ENCODE results near the gene RSAD2. TPM values are rescaled to one million over a fixed set of nuclear protein-coding genes. Genes with fewer than 3 reads are reported as not detected.
"Not testable (repeated sequence)": the region's sequence is repeated elsewhere in the genome, so short reads cannot be mapped to it uniquely, and the experiment has no call there.

RSAD2 gene, protein sequence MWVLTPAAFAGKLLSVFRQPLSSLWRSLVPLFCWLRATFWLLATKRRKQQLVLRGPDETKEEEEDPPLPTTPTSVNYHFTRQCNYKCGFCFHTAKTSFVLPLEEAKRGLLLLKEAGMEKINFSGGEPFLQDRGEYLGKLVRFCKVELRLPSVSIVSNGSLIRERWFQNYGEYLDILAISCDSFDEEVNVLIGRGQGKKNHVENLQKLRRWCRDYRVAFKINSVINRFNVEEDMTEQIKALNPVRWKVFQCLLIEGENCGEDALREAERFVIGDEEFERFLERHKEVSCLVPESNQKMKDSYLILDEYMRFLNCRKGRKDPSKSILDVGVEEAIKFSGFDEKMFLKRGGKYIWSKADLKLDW
- polyA plus RNA-seq (ENCODE audit: insufficient read depth in 1 of 5, insufficient read length in 5 of 5, low replicate concordance in 1 of 5): 1 to 10 TPM; 3.7 to 5.8 (median 4.7) TPM
- long read RNA-seq, donor 1: 0 reads
- long read RNA-seq, donor 2: 0 reads
- long read RNA-seq, donor 3, partial matches to known transcripts: 0 of 1 reads
- long read RNA-seq, donor 3, other reads (novel, unspliced or antisense): 0 of 1 reads
- long read RNA-seq, donor 4, partial matches to known transcripts: 0 of 1 reads
- long read RNA-seq, donor 4, other reads (novel, unspliced or antisense): 0 of 1 reads
- long read RNA-seq, donor 5: 0 reads
- long read RNA-seq, donor 6, partial matches to known transcripts: 0 of 1 reads
- long read RNA-seq, donor 6, other reads (novel, unspliced or antisense): 0 of 1 reads
- long read RNA-seq, donor 7: 0 reads
- long read RNA-seq, donor 8: 0 reads

DNA sequence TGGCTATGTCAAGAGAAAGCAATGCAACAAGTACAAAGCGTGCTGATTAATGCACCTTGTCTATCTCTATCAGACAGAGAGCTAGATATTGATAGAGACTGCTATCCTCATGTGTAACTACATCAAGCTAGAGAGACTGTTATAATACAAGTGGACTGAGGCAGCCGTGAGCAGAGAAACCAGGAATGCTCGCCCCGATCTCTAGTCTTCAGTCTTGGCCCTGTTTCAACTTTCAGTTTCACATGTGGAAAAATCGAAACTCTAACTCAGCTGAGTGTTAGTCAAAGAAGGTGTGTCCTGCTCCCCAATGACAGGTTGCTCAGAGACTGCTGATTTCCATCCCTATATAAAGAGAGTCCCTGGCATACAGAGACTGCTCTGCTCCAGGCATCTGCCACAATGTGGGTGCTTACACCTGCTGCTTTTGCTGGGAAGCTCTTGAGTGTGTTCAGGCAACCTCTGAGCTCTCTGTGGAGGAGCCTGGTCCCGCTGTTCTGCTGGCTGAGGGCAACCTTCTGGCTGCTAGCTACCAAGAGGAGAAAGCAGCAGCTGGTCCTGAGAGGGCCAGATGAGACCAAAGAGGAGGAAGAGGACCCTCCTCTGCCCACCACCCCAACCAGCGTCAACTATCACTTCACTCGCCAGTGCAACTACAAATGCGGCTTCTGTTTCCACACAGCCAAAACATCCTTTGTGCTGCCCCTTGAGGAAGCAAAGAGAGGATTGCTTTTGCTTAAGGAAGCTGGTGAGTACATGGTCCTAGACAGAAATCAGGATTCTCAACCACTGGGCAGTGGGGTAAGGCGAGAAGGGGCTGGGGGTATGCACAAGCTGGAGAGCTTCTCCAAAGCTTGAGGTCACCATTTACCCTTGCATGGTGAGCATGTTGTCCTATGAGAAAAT lies at the start of gene RSAD2:
Gene RSAD2 (plus strand): TSS at position 376 of the 903 bp plus-strand sequence. CDS start 24 bp downstream, at position 400.
- DNase-seq: peak; percentile 59 to 64

DNA sequence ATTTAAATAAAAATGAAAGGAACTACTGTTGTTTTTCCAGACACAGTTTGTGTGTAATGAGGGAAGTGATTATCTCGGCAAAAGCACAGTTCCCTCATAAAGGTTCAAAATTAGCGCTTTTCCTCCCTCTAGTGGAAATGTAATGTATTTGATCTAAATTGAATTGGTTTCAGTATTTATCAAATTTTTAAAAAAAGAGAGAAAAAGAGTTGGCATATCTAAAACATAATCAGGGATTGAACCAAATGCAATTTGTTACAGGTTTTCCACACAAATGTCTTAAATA lies 49.3 kb upstream of the RSAD2 start:
- peak in 1 of 2 donors; percentile 51 for DNase-seq

DNA sequence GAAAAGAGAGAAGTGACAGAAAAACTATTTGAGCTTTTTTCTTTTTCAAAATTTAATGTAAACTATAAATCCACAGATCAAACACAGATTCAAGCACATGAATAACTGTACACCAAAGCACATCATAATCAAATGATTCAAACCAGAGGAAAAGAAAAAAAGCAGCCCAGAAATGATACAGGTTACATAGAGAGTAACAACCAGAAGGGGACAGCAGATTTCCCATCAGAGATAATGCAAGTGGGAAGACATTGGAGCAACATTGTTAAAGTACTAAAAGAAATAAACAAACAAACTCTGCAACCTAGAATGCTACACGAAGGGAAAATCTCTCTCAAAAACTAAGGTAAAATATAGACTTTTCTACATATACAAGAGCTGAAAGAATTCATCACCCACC lies 46.3 kb upstream of the RSAD2 start:
- DNase-seq: no peak

DNA sequence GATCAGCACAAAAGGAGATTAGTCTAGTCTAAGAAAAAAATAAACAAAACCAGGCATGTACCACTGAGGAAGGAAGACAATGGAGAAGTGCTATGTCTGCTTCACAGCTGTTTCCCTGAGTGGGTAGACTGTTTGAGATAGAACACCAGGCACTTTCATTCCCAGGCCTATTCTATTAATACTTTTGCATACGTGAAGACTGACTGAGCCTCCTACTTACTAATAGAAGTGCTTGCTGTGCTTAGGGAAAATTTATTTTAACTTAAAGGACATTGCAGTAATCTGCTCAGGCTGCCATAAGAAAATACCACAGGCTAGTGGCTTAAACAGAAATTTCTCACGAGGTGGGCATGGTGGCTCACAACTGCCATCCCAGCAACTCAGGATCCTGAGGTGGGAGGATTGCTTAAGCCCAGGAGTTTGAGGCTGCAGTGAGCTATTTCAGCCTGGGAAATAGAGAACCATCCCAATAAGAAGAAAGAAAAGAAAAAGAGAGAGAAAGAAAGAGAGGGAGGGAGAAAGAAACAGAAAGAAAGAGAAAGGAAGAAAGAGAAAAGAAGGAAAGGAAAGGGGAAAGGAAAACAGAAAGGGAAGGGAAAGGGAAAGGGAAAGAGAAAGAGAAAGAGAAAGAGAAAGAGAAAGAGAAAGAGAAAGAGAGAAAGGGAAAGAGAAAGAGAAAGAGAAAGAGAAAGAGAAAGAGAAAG lies 44.8 kb upstream of the RSAD2 start:
- DNase-seq: no peak

DNA sequence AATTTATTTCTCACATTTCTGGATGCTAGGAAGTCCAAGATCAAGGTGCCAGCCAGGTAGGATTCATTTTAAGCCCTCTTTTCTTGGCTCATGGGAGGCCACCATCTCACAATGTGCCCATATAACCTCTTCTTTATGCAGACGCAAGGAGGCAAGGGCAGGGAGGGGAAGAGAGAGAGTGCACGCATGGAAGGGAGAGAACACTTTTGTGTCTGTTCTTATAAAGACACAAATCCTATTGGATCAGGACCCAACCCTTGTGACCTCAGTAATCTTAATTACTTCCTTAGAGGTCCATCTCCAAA lies 44.3 kb upstream of the RSAD2 start:
- DNase-seq: no peak

DNA sequence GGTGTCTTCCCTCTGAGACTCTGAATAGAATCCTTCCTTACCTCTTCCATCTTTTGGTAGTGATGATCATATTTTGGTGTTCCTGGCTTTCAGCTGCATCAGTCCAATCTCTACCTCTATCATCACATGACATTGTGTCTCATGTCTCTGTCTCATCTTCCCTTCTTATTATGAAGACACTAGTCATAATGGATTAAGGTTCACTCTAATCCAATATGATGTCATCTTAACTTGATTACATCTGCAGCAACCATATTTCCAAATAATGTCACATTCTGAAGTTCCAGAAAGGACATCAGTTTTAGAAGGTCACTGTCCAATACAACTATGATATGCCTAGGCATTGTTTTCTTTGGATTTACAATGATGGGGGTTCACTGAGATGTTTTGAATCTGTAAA lies 43.4 kb upstream of the RSAD2 start:
- no peak for DNase-seq

DNA sequence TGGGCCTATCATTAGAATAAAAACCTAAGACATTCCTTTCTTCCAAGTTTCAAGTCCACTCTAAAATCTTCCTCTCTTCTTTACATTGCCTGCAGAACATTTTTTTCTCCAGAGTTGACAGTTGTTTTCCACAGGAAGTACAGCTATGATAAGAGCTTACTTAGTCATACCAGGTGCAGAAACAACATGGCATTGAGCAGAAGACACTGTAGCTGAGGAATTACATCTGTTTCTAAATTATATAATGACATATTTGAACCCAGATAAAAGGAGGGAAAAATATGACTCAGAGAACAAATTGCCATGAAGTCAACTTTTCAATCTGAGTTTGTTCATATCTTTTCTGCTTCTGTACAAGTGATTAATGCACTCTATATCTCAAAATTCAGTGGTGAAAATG lies 42.1 kb upstream of the RSAD2 start:
- no peak for DNase-seq

DNA sequence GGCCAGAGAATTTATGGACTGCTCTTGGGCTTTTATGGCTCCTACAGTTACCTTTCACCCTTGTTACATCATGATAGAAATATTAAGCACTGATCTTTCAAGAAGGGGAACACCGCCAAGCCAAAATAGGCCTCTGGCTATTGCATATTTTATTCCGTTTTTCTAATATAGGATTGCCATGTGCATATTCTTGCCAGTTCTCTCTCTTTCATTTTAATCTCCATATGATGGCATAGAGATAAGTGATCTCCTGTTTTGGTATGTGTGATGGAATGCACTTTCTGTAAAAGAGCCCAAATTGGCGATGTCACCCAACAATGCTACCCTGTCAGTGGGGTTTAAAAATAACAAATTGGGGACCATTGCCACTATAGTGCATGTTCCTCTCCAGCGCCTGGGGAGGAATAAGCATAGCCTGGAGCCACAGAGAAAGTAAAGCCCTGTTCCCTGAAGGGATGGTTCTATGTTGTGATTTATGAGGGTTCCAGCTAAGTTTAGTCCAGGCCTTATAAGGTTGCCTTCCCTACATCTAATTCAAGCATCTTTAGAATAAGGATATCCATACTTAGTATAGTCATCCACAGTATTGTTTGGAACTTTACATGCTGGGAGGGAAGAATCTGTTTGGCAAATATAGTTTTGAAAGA lies 38.8 kb upstream of the RSAD2 start:
- no peak for DNase-seq

DNA sequence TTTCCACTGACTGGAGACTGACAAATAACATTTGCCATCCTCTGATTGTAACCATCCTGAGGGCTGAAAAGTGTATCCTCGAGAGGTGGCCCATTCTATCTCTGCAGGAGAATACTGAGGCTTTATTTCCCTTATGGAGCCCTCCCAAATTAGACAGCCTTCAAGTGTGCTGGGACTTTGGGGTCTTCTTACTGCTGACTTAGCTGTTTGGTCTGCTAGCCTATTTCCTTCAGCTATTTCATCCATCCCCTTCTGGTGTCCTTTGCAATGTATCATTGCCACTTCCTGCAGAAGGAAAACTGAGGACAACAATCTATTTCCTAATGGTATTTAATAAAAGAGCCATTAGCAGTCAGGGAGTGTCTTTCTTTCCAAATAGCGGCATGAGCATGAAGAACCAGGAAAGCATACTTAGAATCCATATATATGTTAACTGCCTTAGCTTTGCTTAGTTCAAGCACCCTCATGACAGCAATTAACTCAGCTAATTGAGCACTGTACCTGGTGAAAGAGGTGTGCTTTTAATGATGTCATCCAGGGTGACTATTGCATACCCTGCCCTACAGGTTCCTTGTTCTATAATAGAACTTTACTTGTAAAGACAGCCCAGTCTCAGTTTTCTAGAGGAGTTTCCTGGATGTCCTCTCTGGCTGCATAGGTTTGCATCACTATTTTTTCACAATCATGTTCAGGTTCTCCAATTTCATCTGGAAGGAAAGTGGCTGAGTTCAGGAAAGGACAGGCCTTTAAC lies 35.9 kb upstream of the RSAD2 start:
- DNase-seq: no peak

DNA sequence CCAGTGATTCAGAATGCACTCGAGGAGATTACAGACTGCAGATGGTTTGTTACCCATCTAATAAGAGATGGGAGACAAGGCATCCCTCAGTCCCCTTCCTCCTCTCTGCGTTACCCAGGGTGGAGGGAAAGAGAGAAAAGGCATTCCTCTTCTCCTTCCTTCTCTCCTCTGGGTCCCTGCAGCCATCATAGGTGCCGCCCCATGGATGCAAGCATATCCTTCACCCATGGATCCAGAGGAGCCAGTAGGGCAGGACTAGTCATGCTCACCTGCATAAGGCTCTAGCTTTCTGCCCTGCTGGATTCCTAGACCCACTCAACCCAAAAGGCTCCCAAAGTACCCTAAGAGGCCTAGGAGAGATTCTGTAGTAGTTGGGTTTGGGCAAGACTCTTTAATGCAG lies 32.3 kb upstream of the RSAD2 start:
- DNase-seq: no peak

DNA sequence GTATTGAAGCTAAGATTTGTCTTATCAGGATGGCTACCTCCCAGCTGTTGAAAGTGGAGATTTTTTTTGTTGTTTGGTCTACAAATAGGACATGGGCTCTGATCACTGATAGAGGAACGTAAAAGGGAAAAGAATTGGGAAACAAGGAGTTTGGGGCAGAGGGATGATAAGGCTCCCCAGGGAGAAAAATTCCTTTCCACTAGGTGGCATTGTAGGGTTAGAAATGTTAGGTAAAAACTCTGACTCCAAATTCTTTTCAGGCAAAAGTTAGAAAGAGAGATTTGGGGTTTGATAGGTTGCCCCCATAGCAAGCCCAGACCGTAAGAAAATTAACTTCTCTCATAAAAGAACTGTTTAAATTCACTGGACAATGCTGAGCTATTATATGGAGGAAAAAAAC lies 31.7 kb upstream of the RSAD2 start:
- no peak for DNase-seq

DNA sequence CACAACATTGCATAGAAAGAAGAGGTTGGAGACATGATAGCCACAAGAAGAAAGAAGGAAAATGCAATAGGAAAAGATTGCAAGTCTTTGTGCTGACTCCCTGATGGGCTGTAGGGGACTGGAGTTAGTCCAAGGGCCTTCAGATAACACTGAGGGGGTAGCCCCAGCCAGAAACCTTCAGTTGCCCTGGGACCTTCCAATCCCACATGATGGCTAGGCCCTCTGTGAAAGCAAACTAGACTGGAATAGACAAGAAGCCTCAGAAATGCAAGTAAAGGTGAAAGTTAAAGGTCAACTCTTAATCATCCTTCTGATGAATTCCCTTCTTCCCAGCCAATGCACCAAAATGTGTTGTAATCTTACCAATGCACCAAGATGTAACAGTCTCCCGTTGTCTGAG lies 31.0 kb upstream of the RSAD2 start:
- no peak for DNase-seq

DNA sequence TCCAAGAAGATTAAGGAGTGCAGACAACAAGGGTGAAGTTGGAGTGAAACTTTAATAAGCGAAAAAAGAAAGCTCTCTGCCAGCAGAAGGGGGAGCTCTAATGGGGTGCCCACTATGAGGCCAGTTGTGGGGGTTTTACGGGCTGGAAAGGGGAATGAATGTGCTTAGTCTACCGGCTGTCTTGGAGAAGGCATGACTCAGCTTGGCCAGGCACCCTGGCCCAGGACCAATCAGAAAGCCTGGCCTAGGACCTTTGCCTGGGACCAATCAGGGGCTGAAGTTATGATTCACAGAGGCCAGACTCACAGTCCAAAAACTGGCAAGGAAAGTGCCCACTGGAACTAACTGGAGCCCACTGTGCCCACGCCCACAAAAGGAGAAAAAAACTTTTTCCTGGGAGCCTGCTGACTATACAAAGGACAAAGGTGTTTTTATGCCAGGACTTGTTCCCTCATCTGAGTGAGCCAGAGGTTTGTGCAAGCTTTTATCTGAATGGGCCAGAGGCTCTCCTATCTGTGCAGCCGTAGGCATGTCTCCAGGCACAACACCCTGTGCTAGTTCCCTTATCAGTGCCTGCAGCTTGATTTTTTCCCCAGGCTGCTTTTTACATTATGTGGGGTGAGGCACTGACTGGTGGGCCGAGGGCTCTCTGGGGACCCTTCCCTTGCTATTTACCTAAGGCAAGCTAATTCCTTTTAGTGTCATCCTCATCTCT lies 30.5 kb upstream of the RSAD2 start:
- DNase-seq: no peak

DNA sequence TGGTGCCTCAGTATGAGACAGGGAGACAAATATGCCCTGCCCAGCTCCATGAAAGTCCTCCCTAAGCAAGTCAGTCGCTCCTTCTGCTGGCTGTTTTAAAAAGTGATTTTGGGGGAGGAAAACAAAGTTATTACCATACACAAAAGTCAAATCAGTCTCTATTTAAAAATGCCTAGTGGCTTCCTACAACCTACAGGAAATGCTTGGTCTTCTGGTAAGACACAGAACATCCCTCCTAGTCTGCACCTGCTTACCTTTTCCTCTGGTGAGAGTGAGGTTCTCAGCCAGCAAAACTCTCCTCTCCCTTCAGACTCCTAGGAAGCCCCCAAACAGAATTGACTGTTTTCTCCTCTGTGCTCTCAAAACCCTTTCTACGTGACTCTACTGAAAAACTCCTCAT lies 25.4 kb upstream of the RSAD2 start:
- no peak for DNase-seq

DNA sequence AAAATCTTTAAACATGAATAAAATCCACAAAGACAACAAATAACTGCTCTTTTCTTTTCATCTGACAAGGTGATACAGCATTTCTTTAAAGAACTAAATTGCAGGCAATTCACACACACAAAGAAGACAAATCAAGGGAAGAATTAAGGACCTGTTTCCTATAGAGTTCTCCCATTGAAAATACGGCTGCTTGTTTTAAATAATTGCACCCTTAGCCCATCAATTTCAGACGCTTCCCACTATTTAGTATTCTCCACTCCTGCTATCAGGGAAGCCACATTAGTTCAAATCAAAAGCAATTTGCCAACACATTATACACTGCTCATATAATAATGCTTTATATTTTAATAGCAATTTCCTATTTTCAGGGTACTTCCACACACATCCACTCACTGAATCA lies 23.2 kb upstream of the RSAD2 start:
- no peak for DNase-seq

DNA sequence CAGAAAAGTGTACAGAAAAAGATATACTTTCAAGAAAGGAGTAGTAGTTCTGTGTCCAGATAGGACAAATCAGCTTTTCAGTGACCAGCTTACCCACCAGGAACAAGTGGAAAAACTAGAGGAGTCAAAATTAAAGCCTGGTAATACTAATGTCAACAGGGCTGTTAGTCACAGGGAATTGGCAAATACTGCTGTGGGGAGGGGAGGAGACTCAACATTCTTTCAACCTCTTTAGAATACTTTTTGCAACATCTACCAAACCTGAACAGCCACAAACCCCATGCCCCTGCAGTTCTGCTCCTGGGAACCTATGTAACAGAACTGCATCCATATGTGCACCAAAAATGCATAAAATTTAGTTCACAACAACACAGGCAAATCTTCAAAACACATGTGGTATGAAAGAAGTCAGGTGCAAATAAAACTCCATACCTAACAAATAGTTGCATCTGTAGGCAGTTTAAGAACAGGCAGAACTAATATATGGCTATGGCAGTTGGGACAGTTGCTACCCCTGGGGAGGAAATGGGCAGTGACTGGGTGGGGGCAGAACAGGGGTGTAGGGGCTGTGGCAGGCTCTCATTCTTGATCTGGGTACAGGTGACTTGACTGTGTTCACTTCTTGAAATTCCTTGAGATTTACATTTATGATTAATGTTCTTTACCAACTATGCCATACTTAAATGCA lies 21.6 kb upstream of the RSAD2 start:
- DNase-seq: peak in 1 of 2 donors; percentile 17

DNA sequence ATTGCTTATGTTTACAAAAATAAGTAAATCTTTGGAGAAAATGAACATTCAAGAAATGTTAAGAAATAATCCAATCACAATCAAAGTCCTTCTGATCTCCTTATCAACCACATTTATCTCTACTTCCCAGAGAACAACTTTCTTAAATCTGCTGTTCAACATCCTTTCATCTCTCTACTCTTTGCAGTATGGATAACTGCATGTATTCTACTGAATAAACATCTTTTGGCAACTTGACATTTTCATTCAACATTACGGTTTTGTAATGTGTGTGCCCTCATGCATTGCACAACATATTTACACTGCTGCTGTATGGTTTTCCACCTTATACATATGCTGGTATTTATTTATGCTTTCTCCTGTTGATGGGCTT lies 21.0 kb upstream of the RSAD2 start:
- DNase-seq: no peak

DNA sequence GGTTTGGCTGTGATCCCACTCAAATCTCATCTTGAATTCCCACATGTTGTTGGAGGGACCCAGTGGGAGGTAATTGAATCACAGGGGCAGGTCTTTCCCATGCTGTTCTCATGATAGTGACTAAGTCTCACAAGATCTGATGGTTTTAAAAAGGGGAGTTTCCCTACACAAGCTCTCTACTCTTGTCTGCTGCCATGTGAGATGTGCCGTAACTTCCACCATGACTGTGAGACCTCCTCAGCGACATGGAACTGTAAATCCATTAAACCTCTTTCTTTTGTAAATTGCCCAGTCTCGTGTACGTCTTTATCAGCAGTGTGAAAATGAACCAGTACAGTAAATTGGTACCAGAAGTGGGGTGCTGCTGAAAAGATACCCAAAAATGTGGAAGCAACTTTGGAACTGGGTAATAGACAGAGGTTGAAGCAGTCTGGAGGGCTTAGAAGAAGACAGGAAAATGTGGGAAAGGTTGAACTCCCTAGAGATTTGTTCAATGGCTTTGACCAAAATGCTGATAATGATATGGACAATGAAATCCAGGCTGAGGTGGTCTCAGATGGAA lies 19.0 kb upstream of the RSAD2 start:
- not testable (repeated sequence) for DNase-seq

DNA sequence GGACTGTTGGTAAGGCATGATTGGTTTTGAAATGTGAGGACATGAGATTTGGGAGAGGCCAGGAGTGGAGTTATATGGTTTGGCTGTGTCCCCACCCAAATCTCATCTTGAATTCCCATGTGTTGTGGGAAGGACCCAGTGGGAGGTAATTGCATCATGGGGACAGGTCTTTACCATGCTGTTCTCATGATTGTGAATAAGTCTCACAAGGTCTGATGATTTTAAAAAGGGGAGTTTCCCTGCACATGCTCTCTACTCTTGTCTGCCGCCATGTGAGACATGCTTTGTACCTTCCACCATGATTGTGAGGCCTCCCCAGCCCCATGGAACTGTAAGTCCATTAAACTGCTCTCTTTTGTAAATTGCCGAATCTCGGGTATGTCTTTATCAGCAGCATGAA lies 17.3 kb upstream of the RSAD2 start:
- DNase-seq: no peak

Measured in right lung (tissue), 10 donors.